Liver (tissue), 9 donors: ENCODE results near the gene AHCY. TPM values are rescaled to one million over a fixed set of nuclear protein-coding genes. Genes with fewer than 3 reads are reported as not detected.

Experiments
- DNase-seq: peaks from one replicate; pipeline ENCODE4 v3.0.0-alpha.2; 2017; ENCODE audit warnings: low spot score
- H3K27ac ChIP-seq, 2 donors: one replicate each; pipeline ENCODE4 v1.7.0; 2013; ENCODE audit warnings: inconsistent platforms in 2 of 2, low read length in 2 of 2, control low read depth in 1 of 2, low read depth in 1 of 2, mild to moderate bottlenecking in 1 of 2
- H3K27me3 ChIP-seq, 4 donors: one replicate each; pipeline versions ENCODE4 v1.6.1 to v1.7.0; 2013; ENCODE audit warnings: low read length in 3 of 4, inconsistent platforms in 1 of 4, mild to moderate bottlenecking in 1 of 4, moderate library complexity in 1 of 4; ENCODE audit not compliant: control insufficient read depth in 4 of 4, insufficient read depth in 4 of 4
- H3K36me3 ChIP-seq, 4 donors: one replicate each; pipeline versions ENCODE4 v1.6.1 to v1.7.0; 2013; ENCODE audit warnings: low read length in 3 of 4, mild to moderate bottlenecking in 3 of 4, low read depth in 1 of 4, moderate library complexity in 1 of 4; ENCODE audit not compliant: control insufficient read depth in 4 of 4, insufficient read depth in 3 of 4
- H3K4me1 ChIP-seq, 4 donors: one replicate each; pipeline versions ENCODE4 v1.6.1 to v1.7.0; 2013; ENCODE audit warnings: low read length in 3 of 4, mild to moderate bottlenecking in 3 of 4, moderate library complexity in 1 of 4; ENCODE audit not compliant: control insufficient read depth in 4 of 4, insufficient read depth in 4 of 4
- H3K4me3 ChIP-seq, 3 donors: one replicate each; pipeline versions ENCODE4 v1.6.1 to v1.7.0; 2013; ENCODE audit warnings: low read length in 3 of 3, control low read depth in 1 of 3, low read depth in 1 of 3, mild to moderate bottlenecking in 1 of 3
- H3K9ac ChIP-seq, 2 donors: one replicate each; pipeline ENCODE4 v1.7.0; 2013; ENCODE audit warnings: low read length in 2 of 2, mild to moderate bottlenecking in 2 of 2, moderate library complexity in 2 of 2, control low read depth in 1 of 2, low read depth in 1 of 2
- H3K9me3 ChIP-seq, 4 donors: one replicate each; pipeline versions ENCODE4 v1.6.1 to v1.7.0; 2013; ENCODE audit warnings: low read length in 3 of 4; ENCODE audit not compliant: control insufficient read depth in 4 of 4
- ATF3 ChIP-seq: IDR thresholded peaks from 2 replicates; pipeline ENCODE4 v1.6.1; 2016; ENCODE audit warnings: antibody characterized with exemption
- CTCF ChIP-seq: fragments of 150-350 bp; IDR thresholded peaks from 2 replicates; pipeline ENCODE4 v1.5.1; 2017; ENCODE audit warnings: improper control_type of control experiment, low read depth, low read length; ENCODE audit not compliant: missing input control
- EGR1 ChIP-seq, 2 donors: IDR thresholded peaks; 2 replicates each; pipeline ENCODE4 v1.6.1; 2016 to 2018; ENCODE audit warnings: antibody characterized with exemption in 2 of 2, low read depth in 2 of 2
- FOXA1 ChIP-seq: IDR thresholded peaks from 2 replicates; pipeline ENCODE4 v1.6.1; 2016; ENCODE audit warnings: antibody characterized with exemption
- FOXA2 ChIP-seq: IDR thresholded peaks from 2 replicates; pipeline ENCODE4 v1.6.1; 2016; ENCODE audit warnings: antibody characterized with exemption
- HNF4A ChIP-seq, 2 donors: conservative IDR thresholded peaks; 2 replicates each; pipeline ENCODE4 v1.6.1; 2016; ENCODE audit warnings: antibody characterized with exemption in 2 of 2, mild to moderate bottlenecking in 2 of 2
- HNF4G ChIP-seq: IDR thresholded peaks from 2 replicates; pipeline ENCODE4 v1.6.1; 2016; ENCODE audit warnings: antibody characterized with exemption
- JUND ChIP-seq, 2 donors: IDR thresholded peaks; 2 replicates each; pipeline ENCODE4 v1.6.1; 2016; ENCODE audit warnings: antibody characterized with exemption in 2 of 2
- NR2F2 ChIP-seq: IDR thresholded peaks from 2 replicates; pipeline ENCODE4 v1.6.1; 2016; ENCODE audit warnings: antibody characterized with exemption
- RAD21 ChIP-seq, 2 donors: IDR thresholded peaks; 2 replicates each; pipeline ENCODE4 v1.6.1; 2016; ENCODE audit warnings: antibody characterized with exemption in 2 of 2, mild to moderate bottlenecking in 2 of 2
- REST ChIP-seq: IDR thresholded peaks from 2 replicates; pipeline ENCODE4 v1.6.1; 2016; ENCODE audit warnings: antibody characterized with exemption, mild to moderate bottlenecking
- RXRA ChIP-seq, 2 donors: IDR thresholded peaks; 2 replicates each; pipeline ENCODE4 v1.6.1; 2017 to 2018; ENCODE audit warnings: antibody characterized with exemption in 2 of 2, mild to moderate bottlenecking in 1 of 2
- SP1 ChIP-seq: IDR thresholded peaks from 2 replicates; pipeline ENCODE4 v1.6.1; 2018; ENCODE audit warnings: antibody characterized with exemption, mild to moderate bottlenecking
- TAF1 ChIP-seq: conservative IDR thresholded peaks from 2 replicates; pipeline ENCODE4 v1.6.1; 2016; ENCODE audit warnings: antibody characterized with exemption, mild to moderate bottlenecking
- ZBTB33 ChIP-seq: IDR thresholded peaks from 2 replicates; pipeline ENCODE4 v1.6.1; 2016; ENCODE audit warnings: antibody characterized with exemption
- WGBS: extraction: QIAGEN DNeasy Blood & Tissue Kit; methylation state at CpG from one replicate; pipeline ENCODE4 v1.1.7; 2013; 5-methylcytosine and 5-hydroxymethylcytosine counted together
- polyA plus RNA-seq, 2 donors: library from polyadenylated mRNA; stranded (reverse) in 1 of 2; unstranded in 1 of 2; fragments of 200-250 nt in 1 of 2; fragments of >200 nt in 1 of 2; fragmentation: Nextera tagmentation in 1 of 2; extraction: Ambion mirVana in 1 of 2; gene quantifications; one replicate each; pipeline versions ENCODE4 v1.2.1 to v1.2.3, GENCODE V29; 2013 to 2015
- total RNA-seq, 2 donors: library from RNA; depleted of rRNA; stranded (reverse); fragments of >200 nt; gene quantifications; one replicate each; pipeline ENCODE4 v1.2.3, GENCODE V29; 2014
- TF ChIP-seq, protein P1 (sequence below): IDR thresholded peaks from 2 replicates; pipeline ENCODE4 v1.6.1; 2016; ENCODE audit warnings: antibody characterized with exemption
- donor health status: healthy.
- donor health status: healthy.
- donor health status: healthy.
- donor health status: healthy.
- donor health status: healthy.

AHCY gene
- total and polyA plus RNA-seq, 4 donors = 56.0 to 138 (median 113) TPM

GRCh38 chr20:34268851-34269636 is 34.1 kb downstream of the AHCY start:
- WGBS = 30% methylated on average over 58 of the region's 58 CpGs
- H3K9me3 ChIP-seq = no peaks in the 10 kb centered on the region
- no peak overlapping the region for H3K9ac ChIP-seq
- no peaks in the 10 kb centered on the region for H3K27me3 ChIP-seq
- peaks cover 4 to 7% (median 5%) of the 10 kb centered on the region in 4 donors for H3K4me1 ChIP-seq
- peak overlapping the region in 2 of 3 donors; percentile 9 to 42 for H3K4me3 ChIP-seq
- no peak overlapping the region for H3K27ac ChIP-seq
- peak; percentile 41 for DNase-seq
- H3K36me3 ChIP-seq = peaks cover 0 to under 1% (median 0%) of the 10 kb centered on the region in 4 donors
- TF ChIP-seq REST (no peak), FOXA1 (no peak), NR2F2 (no peak), CTCF (no peak), RXRA (IDR thresholded peaks at IDR 0.05) (no peak), EGR1 (IDR thresholded peaks at IDR 0.05; ENCODE audit: low read depth in 2 of 2) (no peak), JUND (IDR thresholded peaks at IDR 0.05) (no peak), ZBTB33 (no peak), TAF1 (no peak), HNF4G (no peak), ATF3 (no peak), HNF4A (conservative IDR thresholded peaks at IDR 0.05) (no peak), RAD21 (IDR thresholded peaks at IDR 0.05) (no peak), SP1 (no peak), FOXA2 (no peak)
- TF ChIP-seq, protein P1, sequence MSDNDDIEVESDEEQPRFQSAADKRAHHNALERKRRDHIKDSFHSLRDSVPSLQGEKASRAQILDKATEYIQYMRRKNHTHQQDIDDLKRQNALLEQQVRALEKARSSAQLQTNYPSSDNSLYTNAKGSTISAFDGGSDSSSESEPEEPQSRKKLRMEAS = no peak
